ENCODE data around the gene SLC37A1. TPM values are rescaled to one million over a fixed set of nuclear protein-coding genes. Genes with fewer than 3 reads are reported as not detected.

The SLC37A1 gene
- total RNA-seq, 1 donor from 2014 or later, result 23.0 TPM

DNA sequence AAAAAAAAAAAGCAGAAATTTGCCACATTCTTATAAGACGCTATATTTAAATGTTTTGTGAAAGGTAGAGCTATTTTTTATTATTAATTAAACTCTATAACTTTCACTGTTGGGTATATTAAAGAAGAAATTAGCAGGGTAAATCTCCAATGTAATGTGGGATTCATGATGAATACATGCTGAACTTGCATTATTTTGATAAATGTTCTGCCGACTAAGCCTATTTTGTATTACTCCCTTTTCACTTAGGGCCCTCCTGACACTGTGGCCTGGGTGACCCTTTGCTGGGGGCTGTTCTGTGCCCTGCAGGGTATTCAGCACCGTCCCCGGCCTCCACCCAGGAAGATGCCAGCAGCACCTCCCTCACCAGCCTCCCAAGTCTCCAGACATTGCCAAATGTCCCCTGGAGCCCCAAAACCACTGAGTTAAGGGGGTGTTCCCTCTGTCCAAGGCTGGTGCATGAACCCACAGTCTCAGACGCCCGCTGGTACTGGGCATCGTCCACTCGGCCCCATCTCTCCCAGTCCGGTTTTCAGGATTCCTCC is 40.1 kb upstream of the SLC37A1 start:
- Mint-ChIP-seq H3K27ac (no peak overlapping the region), H3K9me3 (no peaks in the 10 kb centered on the region), H3K36me3 (ENCODE audit: low read depth) (no peaks in the 10 kb centered on the region), H3K27me3 (peaks cover 5% of the 10 kb centered on the region), H3K4me1 (peaks cover 4% of the 10 kb centered on the region), H3K4me3 (no peak overlapping the region)
- no peak for DNase-seq
- intact Hi-C loops (cut with micrococcal nuclease), result no loop called here

DNA sequence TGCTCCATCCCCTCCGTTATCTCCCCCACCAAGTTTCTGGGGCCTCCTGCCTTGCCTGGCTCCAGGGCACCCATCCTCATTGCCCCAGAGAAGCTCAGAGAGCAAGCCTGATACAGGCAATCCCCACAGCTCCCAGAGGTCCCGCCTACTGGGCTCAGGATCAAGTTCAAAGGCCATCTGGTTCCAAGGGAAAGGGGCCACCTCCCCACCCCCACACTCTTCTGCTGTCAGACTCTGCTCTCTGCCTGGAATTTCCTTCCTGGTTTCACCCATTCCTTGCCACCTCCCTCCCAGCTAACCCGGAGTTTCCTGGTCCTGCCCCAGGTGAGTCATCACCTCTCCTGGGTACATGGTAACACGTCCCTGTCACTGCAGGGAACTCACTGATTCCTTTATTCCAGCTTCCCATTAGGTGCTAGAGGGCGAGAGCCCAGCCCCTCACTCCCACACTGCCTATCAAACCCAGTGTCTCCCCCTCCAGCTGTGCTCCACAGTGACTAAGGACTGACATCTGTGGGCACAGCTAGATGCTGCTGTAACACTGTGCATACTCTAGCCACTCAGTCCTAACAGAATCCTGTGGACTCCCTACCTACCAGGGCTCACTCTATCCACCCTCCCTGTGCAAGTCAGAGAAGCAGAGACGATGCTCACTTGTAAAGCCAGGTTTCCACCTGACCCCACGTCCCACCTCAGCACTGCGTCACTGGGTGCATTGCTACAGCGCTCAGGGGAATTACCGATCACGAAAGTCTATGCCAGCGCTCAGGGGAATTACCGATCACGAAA is 39.4 kb upstream of the SLC37A1 start:
- peaks cover 5% of the 10 kb centered on the region for H3K27me3 Mint-ChIP-seq
- peaks cover 5% of the 10 kb centered on the region for H3K4me1 Mint-ChIP-seq
- intact Hi-C loops (cut with micrococcal nuclease), result no loop called here
- no peak overlapping the region for H3K4me3 Mint-ChIP-seq
- no peak for DNase-seq
- no peaks in the 10 kb centered on the region for H3K9me3 Mint-ChIP-seq
- H3K36me3 Mint-ChIP-seq (ENCODE audit: low read depth), result no peaks in the 10 kb centered on the region
- H3K27ac Mint-ChIP-seq, result peak overlapping the region; percentile 39

DNA sequence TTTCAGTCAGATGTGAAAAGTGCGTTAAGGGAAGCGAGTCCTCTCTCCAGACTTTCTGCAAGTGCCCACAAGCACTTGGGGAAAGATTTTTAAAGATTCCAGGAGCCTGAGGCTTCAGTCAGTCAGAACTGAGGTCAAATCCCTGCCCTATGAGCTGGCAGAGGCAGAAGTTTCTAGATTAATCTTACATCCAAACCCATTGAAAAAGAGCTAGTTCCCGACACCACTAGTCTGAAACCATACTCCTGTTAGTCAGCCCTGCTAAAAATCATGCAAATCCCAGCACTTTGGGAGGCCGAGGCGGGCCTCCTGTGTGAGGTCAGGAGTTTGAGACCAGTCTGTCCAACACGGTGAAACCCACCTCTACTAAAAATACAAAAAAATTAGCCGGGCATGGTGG is 38.6 kb upstream of the SLC37A1 start:
- intact Hi-C loops (cut with micrococcal nuclease), result no loop called here
- Mint-ChIP-seq H3K27ac (no peak overlapping the region), H3K4me1 (peaks cover 12% of the 10 kb centered on the region), H3K36me3 (ENCODE audit: low read depth) (no peaks in the 10 kb centered on the region), H3K27me3 (peaks cover 5% of the 10 kb centered on the region), H3K4me3 (no peak overlapping the region), H3K9me3 (no peaks in the 10 kb centered on the region)
- DNase-seq, result no peak

DNA sequence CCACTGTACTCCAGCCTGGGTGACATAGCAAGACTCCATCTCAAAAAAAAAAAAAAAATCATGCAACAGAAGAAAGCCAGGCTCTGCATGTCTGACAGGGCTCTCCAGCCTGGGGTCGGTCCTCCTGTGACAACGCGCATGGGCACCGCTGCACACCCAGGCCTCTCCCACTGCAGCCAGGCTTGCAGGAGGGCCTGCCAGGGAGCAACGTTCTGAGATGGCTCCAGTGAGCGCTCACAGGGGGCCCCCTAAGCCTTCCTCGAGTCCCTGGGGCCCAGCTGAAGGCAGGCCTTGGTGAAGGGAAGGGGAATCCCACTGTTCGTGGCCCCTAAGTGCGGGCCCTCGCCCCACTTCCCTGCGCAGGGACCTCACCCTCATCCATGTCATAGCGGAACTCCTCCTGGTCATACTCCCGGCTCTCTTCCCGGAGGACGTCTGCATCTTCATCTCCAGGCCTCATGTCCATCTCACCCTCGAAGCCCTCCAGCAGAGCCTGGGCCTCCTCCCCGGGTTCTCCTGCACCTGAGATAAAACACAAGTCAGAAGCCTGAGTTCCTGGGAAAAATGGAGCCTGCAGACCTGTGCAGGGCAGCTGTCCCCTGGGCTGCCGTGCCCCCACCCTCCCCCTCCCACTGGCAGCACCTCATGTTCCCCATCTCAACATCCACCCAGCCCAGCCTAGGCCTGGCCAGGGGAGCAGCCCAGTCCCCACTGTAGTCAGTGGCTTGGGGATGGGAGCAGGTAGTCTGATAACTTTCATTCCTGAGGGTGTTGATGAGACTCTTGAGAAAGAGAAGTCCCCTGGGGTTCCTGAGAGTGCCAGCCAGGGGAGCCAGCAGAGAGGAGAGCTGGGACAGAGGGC is 37.9 kb upstream of the SLC37A1 start:
- H3K27ac Mint-ChIP-seq, result no peak overlapping the region
- DNase-seq, result no peak
- H3K4me1 Mint-ChIP-seq, result peaks cover 12% of the 10 kb centered on the region
- H3K4me3 Mint-ChIP-seq, result no peak overlapping the region
- intact Hi-C loops (cut with micrococcal nuclease), result no loop called here
- no peaks in the 10 kb centered on the region for H3K36me3 Mint-ChIP-seq (ENCODE audit: low read depth)
- no peaks in the 10 kb centered on the region for H3K9me3 Mint-ChIP-seq
- H3K27me3 Mint-ChIP-seq, result peaks cover 5% of the 10 kb centered on the region

DNA sequence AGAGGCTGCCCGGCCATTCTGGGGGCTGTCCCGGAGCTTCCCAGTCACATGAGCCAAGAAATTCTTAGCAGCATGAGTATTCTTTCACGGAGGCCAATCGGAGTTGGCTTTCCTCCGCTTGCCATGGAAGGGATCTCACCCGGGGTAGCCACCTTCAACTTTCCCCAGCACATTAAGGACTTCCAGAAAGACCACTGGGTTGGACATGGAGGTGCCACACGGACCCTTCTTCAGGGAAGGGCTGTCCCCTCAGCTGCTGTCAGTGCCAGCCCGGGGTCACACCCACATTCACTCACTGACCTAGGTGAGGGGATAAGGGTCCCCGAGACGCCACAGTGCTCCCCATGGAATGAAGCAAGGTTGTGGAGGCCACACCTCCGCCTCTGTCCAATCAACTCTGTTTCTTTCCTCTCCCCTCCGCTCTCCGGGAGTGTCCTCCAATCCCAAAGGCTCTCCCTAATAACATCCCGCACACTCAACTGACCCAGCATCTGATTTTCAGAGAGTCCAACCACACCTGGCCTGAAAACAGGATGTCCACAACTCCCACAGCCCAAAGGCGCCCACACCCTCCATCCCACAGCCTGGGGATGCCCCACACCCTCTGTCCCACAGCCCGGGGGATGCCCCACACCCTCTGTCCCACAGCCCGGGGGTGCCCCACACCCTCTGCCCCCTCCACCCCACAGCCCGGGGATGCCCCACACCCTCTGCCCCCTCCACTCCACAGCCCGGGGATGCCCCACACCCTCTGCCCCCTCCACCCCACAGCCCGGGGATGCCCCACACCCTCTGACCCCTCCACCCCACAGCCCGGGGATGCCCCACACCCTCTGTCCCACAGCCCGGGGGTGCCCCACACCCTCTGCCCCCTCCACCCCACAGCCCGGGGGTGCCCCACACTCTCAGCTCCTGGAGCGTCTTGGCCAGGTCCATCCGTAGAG is 37.0 kb upstream of the SLC37A1 start:
- no peak overlapping the region for H3K27ac Mint-ChIP-seq
- peaks cover 12% of the 10 kb centered on the region for H3K4me1 Mint-ChIP-seq
- intact Hi-C loops (cut with micrococcal nuclease), result no loop called here
- no peak overlapping the region for H3K4me3 Mint-ChIP-seq
- DNase-seq, result no peak
- H3K9me3 Mint-ChIP-seq, result no peaks in the 10 kb centered on the region
- H3K36me3 Mint-ChIP-seq (ENCODE audit: low read depth), result no peaks in the 10 kb centered on the region
- peaks cover 11% of the 10 kb centered on the region for H3K27me3 Mint-ChIP-seq

DNA sequence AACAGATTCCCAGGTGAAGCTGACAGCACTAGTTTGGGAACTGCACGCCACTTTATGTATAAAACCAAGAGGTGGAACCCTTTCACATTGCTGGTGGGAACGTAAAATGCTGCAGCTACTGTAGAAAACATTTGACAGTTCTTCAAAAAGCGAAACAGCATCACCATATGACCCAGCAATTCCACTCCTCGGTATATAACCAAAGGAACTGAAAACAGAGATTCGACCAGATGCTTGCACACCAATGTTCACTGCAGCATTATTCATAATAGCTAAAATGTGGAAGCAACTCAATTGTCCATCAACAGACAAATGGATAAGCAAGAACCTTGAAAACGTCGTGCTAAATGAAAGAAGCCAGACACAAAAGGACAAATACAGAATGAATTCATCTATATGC is 35.1 kb upstream of the SLC37A1 start:
- no peak for DNase-seq
- no peak overlapping the region for H3K4me3 Mint-ChIP-seq
- intact Hi-C loops (cut with micrococcal nuclease), result no loop called here
- no peaks in the 10 kb centered on the region for H3K36me3 Mint-ChIP-seq (ENCODE audit: low read depth)
- H3K4me1 Mint-ChIP-seq, result peaks cover 12% of the 10 kb centered on the region
- no peak overlapping the region for H3K27ac Mint-ChIP-seq
- no peaks in the 10 kb centered on the region for H3K9me3 Mint-ChIP-seq
- H3K27me3 Mint-ChIP-seq, result peaks cover 16% of the 10 kb centered on the region

DNA sequence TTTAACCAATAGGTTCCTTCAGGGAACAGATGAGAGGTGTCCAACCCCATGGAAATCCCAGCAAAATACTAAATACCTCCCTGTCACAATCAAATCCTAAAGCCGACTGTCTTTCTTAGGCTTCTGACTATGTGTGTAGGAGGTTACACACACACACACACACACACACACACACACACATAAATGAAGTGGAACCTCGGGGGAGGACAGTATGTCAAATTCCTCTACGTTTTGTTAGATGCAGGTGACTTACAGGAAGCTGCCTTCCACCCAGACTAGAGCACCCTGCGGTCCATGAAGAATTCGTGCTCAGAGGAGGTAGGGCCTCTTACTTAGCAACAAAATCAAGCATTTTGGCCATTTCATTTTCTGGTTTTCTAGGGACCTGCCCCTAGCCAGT is 34.1 kb upstream of the SLC37A1 start:
- no peaks in the 10 kb centered on the region for H3K9me3 Mint-ChIP-seq
- H3K4me3 Mint-ChIP-seq, result no peak overlapping the region
- DNase-seq, result no peak
- intact Hi-C loops (cut with micrococcal nuclease), result no loop called here
- peaks cover 19% of the 10 kb centered on the region for H3K27me3 Mint-ChIP-seq
- peaks cover 7% of the 10 kb centered on the region for H3K4me1 Mint-ChIP-seq
- H3K36me3 Mint-ChIP-seq (ENCODE audit: low read depth), result no peaks in the 10 kb centered on the region
- no peak overlapping the region for H3K27ac Mint-ChIP-seq

DNA sequence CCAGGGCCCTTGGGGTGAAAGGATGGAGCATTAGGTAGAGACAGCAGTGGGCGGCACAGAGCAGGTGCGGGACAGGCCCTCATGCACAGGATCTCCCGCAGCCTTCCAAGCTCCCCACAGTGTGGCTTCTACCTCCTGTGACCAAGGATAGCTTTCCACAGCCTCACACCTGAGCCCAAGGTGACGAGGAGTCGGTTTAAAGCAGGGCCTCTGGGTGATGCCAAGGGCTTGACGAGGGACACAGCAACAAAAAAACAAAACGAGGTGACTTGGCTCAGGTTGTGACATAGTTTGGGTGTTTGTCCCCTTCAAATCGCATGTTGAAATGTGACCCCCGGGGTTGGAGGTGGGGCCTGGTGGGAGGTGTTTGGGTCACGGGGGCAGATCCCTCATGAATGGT is 32.9 kb upstream of the SLC37A1 start:
- Mint-ChIP-seq H3K4me3 (no peak overlapping the region), H3K4me1 (peaks cover 7% of the 10 kb centered on the region), H3K36me3 (ENCODE audit: low read depth) (no peaks in the 10 kb centered on the region), H3K27me3 (peaks cover 23% of the 10 kb centered on the region), H3K27ac (no peak overlapping the region), H3K9me3 (no peaks in the 10 kb centered on the region)
- intact Hi-C loops (cut with micrococcal nuclease), result no loop called here
- no peak for DNase-seq

DNA sequence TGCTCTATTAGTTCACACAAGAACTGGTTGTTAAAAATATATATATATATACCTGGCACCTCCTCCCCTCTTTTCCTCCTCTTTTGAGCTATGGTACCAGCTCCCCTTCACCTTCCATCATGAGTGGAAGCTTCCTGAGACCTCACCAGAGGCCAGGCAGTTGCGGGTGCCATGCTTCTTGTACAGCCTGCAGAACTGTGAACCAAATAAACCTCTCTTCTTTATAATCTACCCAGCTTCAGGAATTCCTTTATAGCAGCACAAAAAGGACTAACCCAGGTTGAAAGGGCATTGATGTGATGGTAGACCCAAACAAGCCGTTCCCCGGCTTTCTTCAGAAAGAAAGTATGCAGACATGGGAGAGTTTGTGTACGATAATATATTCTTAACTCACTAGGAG is 32.5 kb upstream of the SLC37A1 start:
- Mint-ChIP-seq H3K36me3 (ENCODE audit: low read depth) (no peaks in the 10 kb centered on the region), H3K27me3 (peaks cover 25% of the 10 kb centered on the region), H3K4me3 (no peak overlapping the region), H3K9me3 (no peaks in the 10 kb centered on the region), H3K27ac (no peak overlapping the region), H3K4me1 (peaks cover 7% of the 10 kb centered on the region)
- intact Hi-C loops (cut with micrococcal nuclease), result no loop called here
- no peak for DNase-seq

DNA sequence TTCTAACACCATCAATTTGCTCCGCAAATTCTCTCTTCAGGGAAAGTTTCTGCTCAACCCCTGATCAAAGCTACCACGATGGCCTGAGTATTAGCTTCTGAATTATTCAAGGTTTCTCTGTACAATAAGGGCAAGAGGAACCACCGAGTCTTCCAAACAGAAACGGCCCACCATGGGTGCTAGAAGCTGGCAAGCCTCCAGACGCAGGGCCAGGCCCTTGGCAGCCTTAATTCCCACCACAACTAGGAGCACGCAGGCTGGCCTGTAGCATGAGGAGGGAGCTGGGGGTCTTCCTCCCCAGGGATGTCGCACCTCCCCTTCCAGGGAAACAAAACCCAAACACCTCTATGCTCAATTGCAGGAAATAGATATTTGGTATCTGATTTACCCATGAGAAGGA is 28.7 kb upstream of the SLC37A1 start:
- no peaks in the 10 kb centered on the region for H3K36me3 Mint-ChIP-seq (ENCODE audit: low read depth)
- intact Hi-C loops (cut with micrococcal nuclease), result no loop called here
- no peak overlapping the region for H3K27ac Mint-ChIP-seq
- H3K27me3 Mint-ChIP-seq, result peaks cover 48% of the 10 kb centered on the region
- peaks cover 10% of the 10 kb centered on the region for H3K9me3 Mint-ChIP-seq
- H3K4me3 Mint-ChIP-seq, result no peak overlapping the region
- H3K4me1 Mint-ChIP-seq, result no peaks in the 10 kb centered on the region
- no peak for DNase-seq

DNA sequence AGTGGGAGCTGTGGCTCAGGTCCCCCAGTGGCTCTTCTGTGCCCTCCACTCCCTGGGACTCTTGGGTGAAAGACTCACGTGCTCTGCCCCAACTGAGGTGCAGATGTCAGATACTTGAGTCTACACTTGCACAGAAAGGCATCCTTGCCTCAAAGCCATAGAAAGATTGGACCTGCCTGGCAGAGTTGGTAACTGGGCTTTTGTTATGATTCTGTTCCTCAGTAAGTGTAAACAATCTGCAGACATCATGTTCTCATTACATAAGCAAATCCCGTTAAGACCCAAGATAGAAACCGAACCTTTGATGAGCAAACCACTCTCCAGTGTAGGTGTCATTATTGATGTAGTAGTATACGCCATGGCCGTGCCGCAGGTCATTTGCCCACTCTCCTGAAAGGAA is 27.6 kb upstream of the SLC37A1 start:
- DNase-seq, result no peak
- H3K4me1 Mint-ChIP-seq, result peaks cover 2% of the 10 kb centered on the region
- no peak overlapping the region for H3K4me3 Mint-ChIP-seq
- no peaks in the 10 kb centered on the region for H3K36me3 Mint-ChIP-seq (ENCODE audit: low read depth)
- intact Hi-C loops (cut with micrococcal nuclease), result no loop called here
- H3K27me3 Mint-ChIP-seq, result peaks cover 49% of the 10 kb centered on the region
- peaks cover 10% of the 10 kb centered on the region for H3K9me3 Mint-ChIP-seq
- H3K27ac Mint-ChIP-seq, result no peak overlapping the region

DNA sequence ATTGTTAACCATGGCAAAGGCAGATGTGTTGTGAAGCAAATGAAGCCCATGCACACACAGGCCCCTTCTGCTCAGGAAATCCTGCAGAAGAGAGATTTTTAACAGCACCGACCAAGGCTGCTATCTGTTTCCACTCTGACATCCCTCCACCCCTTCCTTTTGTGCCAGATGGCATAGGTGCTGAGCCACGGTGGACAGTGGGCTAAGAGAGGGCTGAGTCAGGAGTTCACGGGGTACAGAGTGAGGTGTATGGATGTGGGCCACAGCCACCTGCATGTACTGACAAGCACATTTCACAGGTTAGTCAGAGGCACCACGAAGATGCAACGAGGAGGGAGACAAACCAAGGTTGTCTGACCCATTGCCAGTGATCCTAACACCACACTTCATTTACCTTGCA is 27.1 kb upstream of the SLC37A1 start:
- no peak overlapping the region for H3K4me3 Mint-ChIP-seq
- H3K27ac Mint-ChIP-seq, result no peak overlapping the region
- H3K36me3 Mint-ChIP-seq (ENCODE audit: low read depth), result no peaks in the 10 kb centered on the region
- intact Hi-C loops (cut with micrococcal nuclease), result no loop called here
- DNase-seq, result no peak
- peaks cover 2% of the 10 kb centered on the region for H3K4me1 Mint-ChIP-seq
- peaks cover 10% of the 10 kb centered on the region for H3K9me3 Mint-ChIP-seq
- peaks cover 45% of the 10 kb centered on the region for H3K27me3 Mint-ChIP-seq

DNA sequence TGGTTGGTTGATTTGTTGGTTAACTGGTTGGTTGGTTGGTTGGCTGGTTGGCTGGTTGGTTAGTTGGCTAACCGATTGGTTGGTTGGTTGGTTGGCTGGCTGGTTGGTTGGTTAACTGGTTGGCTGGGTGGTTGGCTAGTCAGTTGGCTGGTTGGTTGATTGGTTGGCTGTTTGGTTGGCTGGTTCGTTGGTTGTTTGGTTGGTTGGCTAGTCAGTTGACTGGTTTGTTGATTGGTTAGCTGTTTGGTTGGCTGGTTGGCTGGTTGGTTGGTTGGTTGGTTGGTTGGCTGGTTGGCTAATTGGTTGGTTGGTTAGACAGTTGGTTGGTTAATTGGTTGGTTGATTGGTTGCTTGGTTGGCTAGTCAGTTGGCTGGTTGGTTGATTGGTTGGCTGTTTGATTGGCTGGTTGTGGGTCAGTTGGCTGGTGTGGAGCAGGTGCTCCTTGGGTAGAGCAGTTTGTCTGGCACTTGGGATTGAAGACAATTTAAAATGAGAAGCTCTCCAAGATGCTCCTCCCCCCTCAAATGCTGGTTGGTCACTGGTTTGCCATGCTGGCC is 24.6 kb upstream of the SLC37A1 start:
- Mint-ChIP-seq H3K27me3 (peaks cover 34% of the 10 kb centered on the region), H3K4me3 (no peak overlapping the region), H3K27ac (no peak overlapping the region), H3K9me3 (peaks cover 10% of the 10 kb centered on the region), H3K4me1 (peaks cover 9% of the 10 kb centered on the region), H3K36me3 (ENCODE audit: low read depth) (no peaks in the 10 kb centered on the region)
- no peak for DNase-seq
- intact Hi-C loops (cut with micrococcal nuclease), result no loop called here

Data from activated CD4-positive, alpha-beta T cell treated with anti-CD3 and anti-CD28 coated beads, Interleukin-2, amount 10 ng/mL, durations not matched to agents 24 days and 14 days (primary cell).